ENCODE results near the gene SHROOM4. TPM values are rescaled to one million over a fixed set of nuclear protein-coding genes. Genes with fewer than 3 reads are reported as not detected.

SHROOM4 gene
- total RNA-seq, 1 donor from 2014 or later, result 7.0 TPM

DNA sequence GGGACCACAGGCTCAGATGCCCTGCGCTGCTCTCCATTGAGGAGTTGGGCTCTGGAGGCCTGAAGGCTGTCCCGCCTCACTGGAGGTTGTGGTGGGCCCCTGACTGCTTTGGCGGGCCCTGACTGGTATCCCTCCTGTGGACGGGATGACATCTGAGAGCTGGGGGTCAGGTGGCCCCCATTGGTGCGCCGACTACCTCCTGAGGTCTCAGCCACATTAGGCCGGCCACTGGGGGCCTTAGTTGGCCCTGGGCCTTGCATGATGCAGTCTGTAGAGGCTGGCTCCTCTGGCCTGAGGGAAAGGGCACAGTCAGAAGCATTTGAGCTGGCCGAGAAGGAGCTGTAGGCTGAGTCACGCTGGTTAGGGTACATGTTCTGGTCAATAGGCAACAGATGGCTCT lies 178.8 kb downstream of the SHROOM4 start:
- Histone ChIP-seq H3K36me3 (ENCODE audit: insufficient read depth, low read length) (no peaks in the 10 kb centered on the region), H3K79me2 (ENCODE audit: insufficient read depth, low read length) (no peaks in the 10 kb centered on the region), H3K4me2 (ENCODE audit: low read length) (no peak overlapping the region), H2AFZ (ENCODE audit: low read depth, low read length) (no peak overlapping the region), H3K9me3 (ENCODE audit: insufficient read depth, low read depth, low read length) (no peaks in the 10 kb centered on the region), H3K9ac (ENCODE audit: low read length) (no peak overlapping the region), H4K20me1 (ENCODE audit: insufficient read depth, low read length) (no peaks in the 10 kb centered on the region), H3K27ac (ENCODE audit: low read depth, low read length) (no peak overlapping the region), H3K27me3 (ENCODE audit: insufficient read depth, low read length) (no peaks in the 10 kb centered on the region), H3K4me1 (ENCODE audit: insufficient read depth, low read length) (no peaks in the 10 kb centered on the region), H3K4me3 (ENCODE audit: insufficient read depth, low read depth, low read length) (no peak overlapping the region)
- H3K36me3 Mint-ChIP-seq (ENCODE audit: low read depth, unreplicated experiment), result no peaks in the 10 kb centered on the region
- FAIRE-seq (no peak), DNase-seq (ENCODE audit: low read depth) (no peak)
- H3K27ac Mint-ChIP-seq (ENCODE audit: unreplicated experiment), result no peak overlapping the region
- no peak overlapping the region for H3K4me3 Mint-ChIP-seq (ENCODE audit: unreplicated experiment)
- TF ChIP-seq, protein P1, sequence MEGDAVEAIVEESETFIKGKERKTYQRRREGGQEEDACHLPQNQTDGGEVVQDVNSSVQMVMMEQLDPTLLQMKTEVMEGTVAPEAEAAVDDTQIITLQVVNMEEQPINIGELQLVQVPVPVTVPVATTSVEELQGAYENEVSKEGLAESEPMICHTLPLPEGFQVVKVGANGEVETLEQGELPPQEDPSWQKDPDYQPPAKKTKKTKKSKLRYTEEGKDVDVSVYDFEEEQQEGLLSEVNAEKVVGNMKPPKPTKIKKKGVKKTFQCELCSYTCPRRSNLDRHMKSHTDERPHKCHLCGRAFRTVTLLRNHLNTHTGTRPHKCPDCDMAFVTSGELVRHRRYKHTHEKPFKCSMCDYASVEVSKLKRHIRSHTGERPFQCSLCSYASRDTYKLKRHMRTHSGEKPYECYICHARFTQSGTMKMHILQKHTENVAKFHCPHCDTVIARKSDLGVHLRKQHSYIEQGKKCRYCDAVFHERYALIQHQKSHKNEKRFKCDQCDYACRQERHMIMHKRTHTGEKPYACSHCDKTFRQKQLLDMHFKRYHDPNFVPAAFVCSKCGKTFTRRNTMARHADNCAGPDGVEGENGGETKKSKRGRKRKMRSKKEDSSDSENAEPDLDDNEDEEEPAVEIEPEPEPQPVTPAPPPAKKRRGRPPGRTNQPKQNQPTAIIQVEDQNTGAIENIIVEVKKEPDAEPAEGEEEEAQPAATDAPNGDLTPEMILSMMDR (IDR thresholded peaks at IDR 0.05; ENCODE audit: insufficient read depth, low read depth, low read length), result no peak
- no peak for TF ChIP-seq EZH2 (IDR thresholded peaks at IDR 0.05; ENCODE audit: insufficient read depth, low read length)
- H3K27me3 Mint-ChIP-seq (ENCODE audit: low read depth, unreplicated experiment), result no peaks in the 10 kb centered on the region
- H3K9me3 Mint-ChIP-seq (ENCODE audit: unreplicated experiment), result peaks cover 2% of the 10 kb centered on the region
- no peaks in the 10 kb centered on the region for H3K4me1 Mint-ChIP-seq (ENCODE audit: low read depth, unreplicated experiment)

DNA sequence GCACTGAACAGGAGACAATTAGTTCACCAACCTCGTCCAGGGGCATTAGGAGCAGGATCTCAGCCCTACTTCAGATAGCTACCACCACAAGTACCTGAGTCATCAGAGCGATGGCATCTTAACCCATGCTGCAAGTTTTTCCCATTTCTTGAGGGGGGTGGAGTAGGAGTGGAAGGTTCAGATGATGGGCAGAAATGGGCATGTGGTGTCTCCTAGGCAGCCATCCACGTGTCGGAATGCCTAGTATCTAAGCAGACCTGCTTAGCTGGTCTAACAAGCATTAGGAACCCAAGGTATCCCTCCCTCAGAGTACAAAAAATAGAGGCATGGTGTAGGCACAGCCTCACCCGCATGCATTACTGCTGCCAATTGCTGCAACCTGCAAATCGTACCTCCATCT lies 184.2 kb downstream of the SHROOM4 start:
- FAIRE-seq, result no peak
- no peaks in the 10 kb centered on the region for H3K9me3 Mint-ChIP-seq (ENCODE audit: unreplicated experiment)
- H3K4me1 ChIP-seq (ENCODE audit: insufficient read depth, low read length), result no peaks in the 10 kb centered on the region
- H3K36me3 Mint-ChIP-seq (ENCODE audit: low read depth, unreplicated experiment), result no peaks in the 10 kb centered on the region
- H3K27ac ChIP-seq (ENCODE audit: low read depth, low read length), result no peak overlapping the region
- no peaks in the 10 kb centered on the region for H3K9me3 ChIP-seq (ENCODE audit: insufficient read depth, low read depth, low read length)
- DNase-seq (ENCODE audit: low read depth), result no peak
- H3K4me3 ChIP-seq (ENCODE audit: insufficient read depth, low read depth, low read length), result no peak overlapping the region
- no peaks in the 10 kb centered on the region for H3K27me3 Mint-ChIP-seq (ENCODE audit: low read depth, unreplicated experiment)
- H3K4me2 ChIP-seq (ENCODE audit: low read length), result no peak overlapping the region
- no peak overlapping the region for H3K4me3 Mint-ChIP-seq (ENCODE audit: unreplicated experiment)
- no peaks in the 10 kb centered on the region for H4K20me1 ChIP-seq (ENCODE audit: insufficient read depth, low read length)
- H3K27ac Mint-ChIP-seq (ENCODE audit: unreplicated experiment), result no peak overlapping the region
- peaks cover 2% of the 10 kb centered on the region for H3K4me1 Mint-ChIP-seq (ENCODE audit: low read depth, unreplicated experiment)
- no peak for TF ChIP-seq EZH2 (IDR thresholded peaks at IDR 0.05; ENCODE audit: insufficient read depth, low read length)
- TF ChIP-seq, protein P1 (IDR thresholded peaks at IDR 0.05; ENCODE audit: insufficient read depth, low read depth, low read length), result no peak
- H3K36me3 ChIP-seq (ENCODE audit: insufficient read depth, low read length), result no peaks in the 10 kb centered on the region
- H3K79me2 ChIP-seq (ENCODE audit: insufficient read depth, low read length), result no peaks in the 10 kb centered on the region
- H3K9ac ChIP-seq (ENCODE audit: low read length), result no peak overlapping the region
- H2AFZ ChIP-seq (ENCODE audit: low read depth, low read length), result no peak overlapping the region
- H3K27me3 ChIP-seq (ENCODE audit: insufficient read depth, low read length), result no peaks in the 10 kb centered on the region

DNA sequence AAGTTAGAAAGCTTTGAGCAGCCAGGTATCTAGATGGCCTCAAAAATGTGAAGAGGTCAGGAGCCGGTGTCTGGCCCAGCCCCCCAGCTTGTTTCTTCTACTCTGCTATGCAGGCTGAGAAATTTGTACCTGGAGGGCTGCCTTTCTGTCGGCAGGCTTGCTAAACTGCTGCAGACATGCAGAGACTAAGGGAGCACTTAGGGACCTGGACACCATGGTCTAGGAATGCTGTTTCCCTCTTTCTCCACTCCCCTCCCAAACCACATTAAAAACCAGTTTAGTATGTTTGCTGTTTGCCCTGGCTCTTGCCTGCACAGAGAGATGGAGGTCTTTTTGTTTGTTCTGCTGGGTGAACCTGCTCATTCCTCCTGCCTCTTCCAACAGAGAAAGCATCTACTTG lies 186.3 kb downstream of the SHROOM4 start:
- Histone ChIP-seq H3K4me2 (ENCODE audit: low read length) (no peak overlapping the region), H3K4me3 (ENCODE audit: insufficient read depth, low read depth, low read length) (no peak overlapping the region), H3K27ac (ENCODE audit: low read depth, low read length) (no peak overlapping the region), H3K36me3 (ENCODE audit: insufficient read depth, low read length) (no peaks in the 10 kb centered on the region), H3K9me3 (ENCODE audit: insufficient read depth, low read depth, low read length) (no peaks in the 10 kb centered on the region), H3K79me2 (ENCODE audit: insufficient read depth, low read length) (no peaks in the 10 kb centered on the region), H4K20me1 (ENCODE audit: insufficient read depth, low read length) (no peaks in the 10 kb centered on the region), H2AFZ (ENCODE audit: low read depth, low read length) (no peak overlapping the region), H3K4me1 (ENCODE audit: insufficient read depth, low read length) (no peaks in the 10 kb centered on the region), H3K27me3 (ENCODE audit: insufficient read depth, low read length) (no peaks in the 10 kb centered on the region), H3K9ac (ENCODE audit: low read length) (no peak overlapping the region)
- Mint-ChIP-seq H3K36me3 (ENCODE audit: low read depth, unreplicated experiment) (no peaks in the 10 kb centered on the region), H3K4me3 (ENCODE audit: unreplicated experiment) (no peak overlapping the region), H3K27me3 (ENCODE audit: low read depth, unreplicated experiment) (no peaks in the 10 kb centered on the region), H3K9me3 (ENCODE audit: unreplicated experiment) (no peaks in the 10 kb centered on the region), H3K4me1 (ENCODE audit: low read depth, unreplicated experiment) (peaks cover 2% of the 10 kb centered on the region), H3K27ac (ENCODE audit: unreplicated experiment) (no peak overlapping the region)
- DNase-seq (ENCODE audit: low read depth), result no peak
- no peak for FAIRE-seq
- no peak for TF ChIP-seq EZH2 (IDR thresholded peaks at IDR 0.05; ENCODE audit: insufficient read depth, low read length)
- TF ChIP-seq, protein P1 (IDR thresholded peaks at IDR 0.05; ENCODE audit: insufficient read depth, low read depth, low read length), result no peak

Measured in astrocyte (in vitro differentiated cells and primary cell).